HG02571 (cell line): ENCODE measurements around the gene C6orf15.
"Not testable (repeated sequence)": the region's sequence is repeated elsewhere in the genome, so short reads cannot be mapped to it uniquely, and the experiment has no call there.

Experiments used
- ATAC-seq: cut with Tn5 transposase; IDR thresholded peaks from one replicate; pipeline ENCODE4 v1.9.1; 2021; ENCODE audit warnings: mild to moderate bottlenecking, moderate library complexity; ENCODE audit not compliant: unreplicated experiment

The C6orf15 gene

GRCh38 chr6:31070711-31071197, 41.6 kb downstream of the C6orf15 start:
- no peak for ATAC-seq

GRCh38 chr6:31068669-31069340, 43.6 kb downstream of the C6orf15 start:
- ATAC-seq = peak; percentile 61

- ATAC-seq = not testable (repeated sequence)
These were observed 44.3 kb downstream of the C6orf15 start for GRCh38 chr6:31067891-31068668.

- not testable (repeated sequence) for ATAC-seq
These were observed 45.3 kb downstream of the C6orf15 start for GRCh38 chr6:31067028-31067427.

GRCh38 chr6:31065556-31065955, 46.8 kb downstream of the C6orf15 start:
- ATAC-seq = no peak

- ATAC-seq = no peak
These were observed 48.4 kb downstream of the C6orf15 start for GRCh38 chr6:31063906-31064435.
